GM19452 (cell line): ENCODE data around the gene SNRNP35.
A peak's percentile ranks its signal among the peaks of the same experiment; 100 is the strongest.
"Not testable (repeated sequence)": the region's sequence is repeated elsewhere in the genome, so short reads cannot be mapped to it uniquely, and the experiment has no call there.

Experiments
- ATAC-seq: cut with Tn5 transposase; IDR thresholded peaks from one replicate; pipeline ENCODE4 v1.9.1; 2021; ENCODE audit not compliant: unreplicated experiment

The SNRNP35 gene

DNA sequence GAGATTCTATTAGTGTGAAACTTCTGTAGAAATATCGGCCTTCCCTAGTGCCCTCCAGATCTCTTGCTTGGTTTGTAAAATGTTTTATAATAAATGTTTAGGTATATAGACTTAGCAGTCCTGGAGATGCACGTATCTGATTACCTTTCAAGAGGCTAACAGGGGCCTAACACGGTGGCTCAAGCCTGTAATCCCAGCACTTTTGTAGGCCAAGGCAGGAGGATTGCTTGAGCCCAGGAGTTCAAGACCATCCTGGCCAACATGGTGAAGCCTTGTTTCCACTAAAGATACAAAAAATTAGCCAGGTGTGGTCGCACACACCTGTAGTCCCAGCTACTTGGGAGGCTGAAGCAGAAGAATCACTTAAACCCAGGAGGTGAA is 11.6 kb upstream of the SNRNP35 start:
- ATAC-seq = no peak

DNA sequence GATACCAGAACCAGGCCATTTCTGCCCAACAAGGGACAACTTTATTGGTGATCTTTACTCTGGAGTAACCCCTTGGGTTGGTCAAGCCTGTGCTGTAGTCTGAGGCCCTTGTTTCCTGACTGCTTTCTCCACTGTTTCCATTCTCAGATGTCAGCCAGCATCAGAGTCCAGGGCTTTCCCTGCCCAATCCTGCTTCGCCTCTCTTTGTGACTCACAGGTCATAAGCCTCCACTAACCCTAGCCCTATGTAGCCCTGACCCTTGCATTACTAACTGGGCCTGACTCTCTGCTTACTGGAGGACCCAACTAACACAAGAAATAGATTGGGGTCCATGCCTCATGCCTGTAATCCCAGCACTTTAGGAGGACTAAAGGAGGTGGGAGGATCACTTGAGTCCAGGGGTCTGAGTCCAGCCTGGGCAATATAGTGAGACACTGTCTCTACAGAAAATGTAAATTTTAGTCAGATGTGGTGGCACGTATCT is 8.6 kb upstream of the SNRNP35 start:
- ATAC-seq = no peak

DNA sequence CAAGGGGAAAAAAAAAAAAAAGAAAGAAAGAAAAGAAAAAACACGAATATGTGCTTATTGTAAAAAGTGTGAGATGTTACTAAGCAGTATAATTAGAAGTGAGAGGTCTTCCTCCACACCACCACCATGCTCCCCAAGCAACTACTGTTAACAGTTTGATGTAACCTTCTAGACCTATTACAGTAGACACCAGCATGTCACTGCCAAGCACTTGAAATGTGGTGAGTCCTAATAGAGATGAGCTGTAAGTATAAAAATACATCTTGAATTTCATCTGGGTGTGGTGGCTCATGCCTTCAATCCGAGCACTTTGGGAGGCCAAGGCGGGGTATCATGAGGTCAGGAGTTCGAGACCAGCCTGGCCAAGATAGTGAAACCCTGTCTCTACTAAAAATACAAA is 8.1 kb upstream of the SNRNP35 start:
- no peak for ATAC-seq

DNA sequence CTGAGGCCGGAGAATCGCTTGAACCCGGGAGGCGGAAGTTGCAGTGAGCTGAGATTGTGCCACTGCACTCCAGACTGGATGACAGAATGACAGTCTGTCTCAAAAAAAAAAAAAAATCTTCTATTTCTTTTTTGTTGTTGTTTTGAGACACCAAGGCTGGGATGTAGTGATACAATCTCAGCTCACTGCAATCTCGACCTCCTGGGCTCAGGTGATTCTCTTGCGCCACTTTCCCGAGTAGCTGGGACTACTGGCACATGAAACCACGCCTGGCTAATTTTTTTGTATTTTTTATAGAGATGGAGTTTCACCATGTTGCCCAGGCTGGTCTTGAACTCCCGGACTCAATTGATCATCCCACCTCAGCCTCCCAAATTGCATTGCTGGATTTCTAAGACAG is 7.3 kb upstream of the SNRNP35 start:
- no peak for ATAC-seq

GRCh38 chr12:123452276-123452550 is 5.7 kb upstream of the SNRNP35 start:
- ATAC-seq = not testable (repeated sequence)

DNA sequence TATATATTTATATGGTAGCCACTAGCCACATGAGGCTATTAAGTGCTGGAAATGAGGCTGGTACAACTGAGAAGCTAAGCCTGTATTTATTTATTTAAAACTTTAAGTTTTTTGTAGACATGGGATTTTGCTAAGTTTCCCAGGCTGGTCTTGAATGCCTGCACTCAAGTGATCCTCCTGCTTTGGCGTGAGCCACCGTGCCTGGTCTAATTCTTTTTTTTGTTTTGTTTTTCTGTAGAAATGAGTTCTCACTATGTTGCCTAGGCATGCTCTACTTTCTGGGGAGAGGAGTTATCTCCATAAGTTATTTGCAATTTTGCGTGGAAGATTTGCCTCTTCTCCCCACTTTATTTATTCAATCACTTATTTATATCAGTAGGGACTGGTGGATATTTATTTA is 4.8 kb upstream of the SNRNP35 start:
- ATAC-seq = no peak

GRCh38 chr12:123463174-123463573 is 5.2 kb downstream of the SNRNP35 start:
- not testable (repeated sequence) for ATAC-seq

GRCh38 chr12:123465084-123465483 is 7.1 kb downstream of the SNRNP35 start:
- ATAC-seq = no peak

DNA sequence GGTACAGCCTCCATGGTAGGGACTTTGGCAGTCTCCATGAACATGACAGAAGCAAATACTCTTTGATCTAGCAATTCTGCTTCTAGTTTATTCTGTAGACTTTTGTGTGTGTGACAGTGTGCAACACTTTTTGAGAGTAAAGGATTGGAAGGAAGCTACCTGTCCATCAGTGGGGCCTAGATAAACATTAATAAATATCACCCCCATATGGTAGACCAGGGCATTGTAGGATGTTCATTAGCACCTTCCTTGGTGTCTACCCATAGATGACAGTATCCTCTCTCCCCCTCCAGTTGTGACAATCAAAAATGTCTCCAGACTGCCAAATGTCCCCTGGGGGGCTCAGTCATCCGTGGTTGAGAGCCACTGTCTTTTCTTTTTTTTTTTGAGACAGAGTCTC is 10.8 kb downstream of the SNRNP35 start:
- peak; percentile 72 for ATAC-seq

DNA sequence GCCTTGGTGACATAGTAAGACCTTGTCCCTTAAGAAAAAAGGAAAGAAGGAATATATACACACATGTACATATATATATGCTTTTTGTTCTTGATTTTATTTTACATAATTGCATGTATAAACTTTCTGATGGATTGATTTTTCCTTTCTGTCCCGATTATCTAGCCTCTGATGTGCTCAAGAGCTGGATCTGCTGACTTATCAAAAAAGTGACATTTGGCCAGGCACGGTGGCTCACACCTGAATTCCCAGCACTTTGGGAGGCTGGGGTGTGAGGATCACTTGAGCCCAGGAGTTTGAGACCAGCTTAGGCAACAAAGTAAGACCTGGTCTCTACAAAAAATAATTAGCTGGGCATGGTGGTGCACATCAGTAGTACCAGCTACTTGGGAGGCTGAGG is 12.0 kb downstream of the SNRNP35 start:
- ATAC-seq = no peak

DNA sequence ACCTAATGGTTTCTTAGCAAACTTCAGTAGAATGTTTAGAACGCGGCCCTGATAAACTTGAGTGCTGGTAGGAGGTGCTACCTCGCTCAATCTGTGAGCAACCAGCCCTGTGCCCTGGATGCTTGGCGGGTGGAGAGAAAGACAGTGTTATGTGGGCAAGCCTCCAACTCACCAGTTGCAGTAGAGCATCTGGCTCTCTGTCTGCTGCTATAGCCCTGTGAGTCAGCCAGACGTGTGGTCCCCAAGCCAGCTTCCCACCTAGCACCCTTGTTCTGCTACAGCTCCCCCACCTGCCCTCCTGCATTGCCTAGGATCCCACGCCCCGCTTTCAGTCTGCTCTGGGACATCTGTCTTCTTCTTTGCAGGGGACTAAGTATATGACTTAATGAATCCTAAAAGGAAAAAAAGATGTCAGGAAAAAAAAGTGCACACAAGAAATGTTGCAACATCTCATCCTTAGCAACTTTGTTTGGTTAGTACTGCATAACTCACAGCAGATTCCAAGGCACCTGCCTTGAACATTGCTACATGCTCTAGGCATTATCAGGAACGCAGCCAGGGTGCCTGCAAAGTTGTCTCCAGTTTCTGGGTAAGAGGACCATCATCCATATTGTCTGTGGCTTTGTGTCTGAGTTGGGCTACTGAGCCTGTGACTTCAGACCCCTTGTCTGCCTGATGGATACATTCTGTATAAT is 13.6 kb downstream of the SNRNP35 start:
- no peak for ATAC-seq

DNA sequence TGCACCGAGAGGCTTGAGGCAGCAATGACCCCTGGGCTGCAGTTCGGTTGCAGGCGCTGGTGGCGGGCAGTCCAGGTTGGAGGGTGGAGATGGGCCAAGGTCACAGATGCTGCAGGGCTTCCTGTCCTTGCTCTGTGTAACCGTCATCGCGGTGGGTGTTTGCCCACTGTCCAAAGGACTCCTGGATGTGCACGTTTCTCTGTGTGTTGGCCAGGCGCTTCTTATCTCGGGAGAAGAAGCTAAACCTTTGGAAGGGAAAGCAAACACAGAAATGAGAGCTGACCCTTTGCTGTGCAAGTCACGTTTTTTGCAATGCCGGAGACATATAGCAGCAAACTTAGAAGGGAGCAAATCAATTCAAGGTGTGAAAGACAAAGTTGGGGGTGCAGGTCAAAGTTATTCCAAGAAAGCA is 14.5 kb downstream of the SNRNP35 start:
- ATAC-seq = no peak

DNA sequence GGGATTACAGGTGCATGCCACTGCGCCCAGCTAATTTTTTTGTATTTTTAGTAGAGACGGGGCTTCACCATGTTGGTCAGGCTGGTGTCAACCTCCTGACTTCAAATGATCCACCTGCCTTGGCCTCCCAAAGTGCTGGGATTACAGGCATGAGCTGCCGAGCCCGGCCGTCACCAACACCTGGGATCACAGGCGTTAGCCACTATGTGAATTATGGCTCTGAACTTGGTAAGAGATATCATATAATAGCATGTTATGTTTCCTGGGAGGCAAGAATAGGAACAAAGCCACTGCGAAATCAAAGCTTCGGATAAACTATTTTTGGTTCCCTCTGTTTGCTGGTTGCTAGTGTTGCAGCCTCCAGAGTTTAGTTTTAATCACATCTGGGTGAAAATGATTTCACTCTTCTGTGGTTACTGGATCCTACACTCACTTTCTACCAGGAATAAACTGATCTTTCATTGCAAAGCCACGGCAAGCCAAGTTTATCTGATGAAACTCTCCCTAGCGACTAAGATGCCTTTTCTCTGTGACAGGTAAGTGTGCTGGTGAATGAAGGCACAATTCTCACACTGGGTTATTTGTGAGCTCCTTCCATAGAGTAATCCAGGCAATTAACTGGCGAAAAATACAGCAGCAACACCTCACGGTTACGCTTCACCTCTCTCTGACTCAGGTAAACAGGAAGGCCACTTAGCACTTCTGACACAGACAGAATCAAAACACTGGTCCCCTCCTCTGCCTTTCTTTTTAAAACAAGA is 16.7 kb downstream of the SNRNP35 start:
- ATAC-seq = no peak

- ATAC-seq = no peak
These were observed 17.3 kb downstream of the SNRNP35 start for GRCh38 chr12:123475246-123475703.

DNA sequence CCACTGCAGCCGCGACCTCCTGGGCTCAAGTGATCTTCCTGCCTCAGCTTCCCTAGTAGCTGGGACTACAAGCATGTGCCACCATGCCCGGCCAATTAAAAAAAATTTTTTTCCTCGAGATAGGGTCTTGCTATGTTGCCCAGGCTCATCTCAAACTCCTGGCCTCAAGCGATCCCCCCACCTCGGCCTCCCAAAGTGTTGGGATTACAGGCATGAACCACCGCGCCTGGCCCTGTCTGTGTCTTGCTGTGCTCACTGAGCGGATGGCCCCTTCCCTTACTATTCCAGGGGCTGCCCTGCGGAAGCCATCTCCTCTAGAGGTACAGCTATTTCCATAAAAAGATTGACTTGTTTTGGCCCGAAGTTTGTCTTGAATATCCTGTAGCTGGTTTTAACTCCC is 20.1 kb downstream of the SNRNP35 start:
- no peak for ATAC-seq

- ATAC-seq = no peak
These were observed 20.8 kb downstream of the SNRNP35 start for GRCh38 chr12:123478762-123479161.

GRCh38 chr12:123479442-123480180 is 21.7 kb downstream of the SNRNP35 start:
- no peak for ATAC-seq

DNA sequence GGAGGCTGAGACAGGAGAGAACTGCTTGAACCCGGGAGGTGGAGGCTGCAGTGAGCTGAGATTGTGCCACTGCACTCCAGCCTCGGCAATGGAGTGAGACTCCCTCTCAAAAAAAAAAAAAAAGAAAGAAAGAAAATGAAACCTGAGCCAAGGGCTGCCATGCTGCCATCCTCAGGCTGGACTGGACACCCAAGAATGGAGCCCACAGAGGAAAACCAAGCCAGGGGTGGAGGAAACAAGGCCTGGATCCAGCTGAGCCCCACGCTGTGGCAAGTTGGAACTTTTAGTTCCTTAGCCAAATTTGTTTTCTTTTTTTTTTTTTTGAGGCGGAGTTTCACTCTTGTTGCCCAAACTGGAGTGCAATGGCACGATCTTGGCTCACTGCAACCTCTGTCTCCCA is 23.3 kb downstream of the SNRNP35 start:
- ATAC-seq = not testable (repeated sequence)

DNA sequence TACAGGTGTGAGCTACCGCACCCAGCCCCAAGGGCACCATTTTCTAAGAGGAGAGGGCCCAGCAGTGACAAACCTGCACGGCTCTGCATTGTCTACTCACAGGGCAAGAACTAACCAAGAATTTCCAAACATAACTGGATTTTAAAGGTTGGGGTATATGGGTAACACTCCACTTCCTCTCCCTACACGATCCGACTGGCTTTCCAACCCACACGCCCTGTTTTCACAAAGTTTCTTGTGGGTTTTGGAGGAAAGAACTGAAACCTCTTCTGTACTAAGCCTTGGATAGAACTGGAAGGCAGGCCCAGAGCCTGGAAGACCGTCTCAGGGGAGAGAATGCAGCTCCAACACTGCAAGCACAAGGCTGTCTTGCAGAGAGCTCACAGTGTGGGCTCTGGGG is 24.9 kb downstream of the SNRNP35 start:
- no peak for ATAC-seq

- no peak for ATAC-seq
These were observed 25.8 kb downstream of the SNRNP35 start for GRCh38 chr12:123483602-123484248.

- no peak for ATAC-seq
These were observed 27.8 kb downstream of the SNRNP35 start for GRCh38 chr12:123485756-123486155.
